ENCODE results near the gene RAB11FIP4.

- no peak for TF ChIP-seq CTCF (IDR thresholded peaks at IDR 0.05; ENCODE audit: borderline replicate concordance, extremely low read depth, low read length, poor library complexity, severe bottlenecking)
- no peak for TF ChIP-seq EZH2 (IDR thresholded peaks at IDR 0.05; ENCODE audit: borderline replicate concordance, low read depth, low read length, severe bottlenecking)
Observed at GRCh38 chr17:31369266-31369665, 22.2 kb upstream of the RAB11FIP4 start.
